GM18867 (cell line): ENCODE results near the gene NBEA.

Experiments
- ATAC-seq: cut with Tn5 transposase; IDR thresholded peaks from one replicate; pipeline ENCODE4 v1.9.1; 2021; ENCODE audit warnings: mild to moderate bottlenecking, moderate library complexity; ENCODE audit not compliant: unreplicated experiment

NBEA gene

DNA sequence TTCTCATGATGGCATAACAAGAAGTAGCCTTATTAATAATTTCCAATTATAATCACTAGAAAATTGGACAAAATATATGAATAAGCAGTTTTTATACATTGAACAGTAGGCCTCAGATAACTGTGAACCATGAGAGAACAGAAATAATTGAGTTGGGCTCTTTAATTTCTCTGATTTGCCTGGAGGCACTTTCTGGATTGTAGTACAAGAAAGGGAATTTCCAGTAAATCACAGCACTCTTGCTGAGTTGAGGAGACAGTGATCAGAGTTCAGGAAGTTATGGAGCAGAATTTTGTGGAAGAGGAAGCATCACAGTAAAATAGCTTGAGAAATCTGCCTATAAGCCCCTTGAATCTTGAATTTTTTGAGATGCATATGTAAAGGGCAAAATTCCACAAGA, 318.2 kb downstream of the NBEA start:
- ATAC-seq, result no peak

GRCh38 chr13:35266412-35266811, 324.3 kb downstream of the NBEA start:
- no peak for ATAC-seq

DNA sequence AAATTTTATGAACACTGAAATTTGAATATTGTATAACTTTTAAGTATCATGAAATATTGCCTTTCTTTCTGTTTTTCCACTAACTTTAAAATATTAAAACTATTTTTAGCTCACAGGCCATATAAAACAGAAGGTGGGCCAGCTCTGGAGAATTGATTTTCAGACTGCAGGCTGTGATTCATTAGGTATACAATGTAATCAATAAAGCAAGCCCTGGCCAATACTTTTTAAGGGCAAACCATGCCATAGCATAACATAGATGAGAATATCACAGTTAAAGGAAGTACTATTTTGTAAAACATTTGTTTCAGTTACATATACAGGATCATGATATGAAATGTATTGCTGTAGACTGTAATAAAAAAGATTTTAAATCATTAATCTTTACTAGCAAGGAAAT, 336.8 kb downstream of the NBEA start:
- no peak for ATAC-seq

DNA sequence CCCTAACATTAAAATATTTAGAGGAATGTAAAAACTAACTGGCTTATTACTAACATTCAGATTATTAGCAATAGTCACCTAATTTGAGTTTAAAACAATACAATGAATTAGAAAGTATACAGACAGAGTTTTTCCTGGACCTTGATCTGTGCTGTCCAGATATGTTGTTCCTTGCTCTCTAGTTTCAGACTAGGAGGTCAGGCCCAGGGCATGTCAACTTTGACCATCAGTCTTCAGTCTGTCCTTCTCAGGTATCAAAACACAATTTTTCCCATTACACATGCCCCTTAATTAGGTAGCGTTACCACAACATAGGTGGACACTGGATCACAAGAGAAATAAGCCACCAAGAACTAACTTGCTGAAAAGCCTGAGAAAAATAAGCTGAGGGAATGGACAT, 337.4 kb downstream of the NBEA start:
- ATAC-seq, result no peak

GRCh38 chr13:35283856-35284255, 341.8 kb downstream of the NBEA start:
- peak; percentile 57 for ATAC-seq

DNA sequence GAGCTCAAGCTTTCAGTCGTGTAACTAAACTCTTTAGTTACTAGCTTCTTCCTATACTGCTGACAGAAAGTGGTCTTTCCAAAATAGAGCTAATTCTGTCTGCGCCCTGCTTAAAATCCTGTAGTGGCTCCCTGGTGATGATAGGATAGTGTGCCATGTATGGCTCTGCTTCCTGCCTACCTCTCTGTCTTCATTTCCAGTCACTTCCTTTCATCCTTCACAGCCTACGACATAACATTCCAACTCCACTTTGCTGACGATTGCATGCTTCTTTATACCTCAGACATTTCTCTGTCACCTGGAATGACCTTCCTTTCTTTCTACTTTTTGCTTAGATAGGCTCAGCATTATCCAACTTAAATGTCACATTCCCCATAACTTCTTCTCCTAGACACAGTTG, 343.6 kb downstream of the NBEA start:
- no peak for ATAC-seq

- no peak for ATAC-seq
These were observed 350.3 kb downstream of the NBEA start for GRCh38 chr13:35292329-35292728.

GRCh38 chr13:35293579-35294226, 351.6 kb downstream of the NBEA start:
- no peak for ATAC-seq

- no peak for ATAC-seq
These were observed 367.6 kb downstream of the NBEA start for GRCh38 chr13:35309706-35310105.

DNA sequence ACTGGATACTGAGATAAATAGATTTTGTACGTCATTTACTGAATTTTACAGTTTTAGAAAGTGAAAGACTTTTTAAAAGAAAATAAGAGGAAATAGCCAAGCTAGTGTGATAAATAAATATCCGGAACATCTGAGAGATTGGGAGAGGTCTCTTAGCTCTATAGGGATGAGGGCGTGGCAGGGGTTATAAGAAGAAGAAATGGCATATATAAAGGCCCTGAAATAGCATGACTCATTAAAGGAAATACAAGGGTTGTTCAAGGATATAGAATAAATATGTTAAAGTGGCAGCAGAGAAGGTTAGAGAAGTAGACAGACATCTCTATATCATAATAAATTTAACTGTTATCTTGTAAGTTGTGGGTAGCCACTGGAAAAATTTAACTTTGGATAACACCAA, 390.1 kb downstream of the NBEA start:
- no peak for ATAC-seq

DNA sequence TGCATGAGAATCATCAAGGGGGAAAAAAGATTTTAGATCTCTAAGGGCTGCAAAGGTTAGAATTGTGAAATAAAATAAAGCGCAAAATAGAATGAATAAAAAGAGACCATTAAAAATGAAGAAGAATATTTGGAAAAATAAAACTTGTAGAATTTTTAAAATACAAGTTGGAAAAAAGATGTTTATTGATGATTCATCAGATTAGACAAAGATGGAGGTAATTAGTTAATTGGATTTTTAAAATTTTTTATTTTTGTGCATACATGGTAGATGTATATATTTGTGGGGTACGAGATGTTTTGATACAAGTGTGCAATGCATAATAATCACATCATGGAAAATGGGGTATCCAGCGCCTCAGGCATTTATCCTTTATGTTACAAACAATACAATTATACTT, 391.1 kb downstream of the NBEA start:
- no peak for ATAC-seq

DNA sequence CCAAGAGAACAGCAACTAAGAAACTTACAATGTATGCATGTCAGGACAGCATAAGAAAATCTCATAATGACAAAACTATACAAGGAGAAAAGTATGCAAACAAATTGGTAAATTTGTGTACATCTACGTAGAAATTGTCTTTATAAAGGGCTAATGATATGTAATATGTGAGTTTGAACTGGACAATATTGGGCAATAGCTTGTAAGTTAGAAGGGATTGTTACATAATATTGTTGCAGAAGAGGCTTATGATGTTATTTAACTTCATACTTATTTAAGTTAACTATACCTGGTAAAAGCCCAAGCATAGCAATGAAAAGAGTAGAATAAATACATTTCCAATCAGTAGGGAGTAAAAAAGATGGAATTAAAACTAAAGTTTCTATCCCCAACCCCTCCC, 400.4 kb downstream of the NBEA start:
- no peak for ATAC-seq

GRCh38 chr13:35343417-35343816, 401.3 kb downstream of the NBEA start:
- no peak for ATAC-seq

- ATAC-seq, result no peak
These were observed 403.9 kb downstream of the NBEA start for GRCh38 chr13:35345992-35346391.

DNA sequence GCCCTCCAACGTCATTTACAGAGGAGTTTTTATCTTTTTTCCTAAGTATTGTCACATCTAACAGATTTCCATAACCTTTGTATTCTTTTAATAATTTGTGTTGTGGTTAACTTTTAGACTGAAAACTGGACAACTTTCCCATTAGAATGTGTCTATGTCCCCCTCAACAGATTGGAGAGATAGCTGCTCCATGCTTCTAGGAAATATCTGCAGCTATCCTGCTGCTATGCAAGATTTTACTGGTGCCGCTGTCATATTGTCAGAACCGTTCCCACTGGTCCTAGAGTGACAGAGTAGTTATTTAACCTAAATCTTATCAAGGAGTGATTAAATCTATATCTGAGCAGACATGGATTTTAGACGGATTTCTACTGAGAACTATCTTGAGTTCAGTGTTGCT, 404.4 kb downstream of the NBEA start:
- no peak for ATAC-seq

DNA sequence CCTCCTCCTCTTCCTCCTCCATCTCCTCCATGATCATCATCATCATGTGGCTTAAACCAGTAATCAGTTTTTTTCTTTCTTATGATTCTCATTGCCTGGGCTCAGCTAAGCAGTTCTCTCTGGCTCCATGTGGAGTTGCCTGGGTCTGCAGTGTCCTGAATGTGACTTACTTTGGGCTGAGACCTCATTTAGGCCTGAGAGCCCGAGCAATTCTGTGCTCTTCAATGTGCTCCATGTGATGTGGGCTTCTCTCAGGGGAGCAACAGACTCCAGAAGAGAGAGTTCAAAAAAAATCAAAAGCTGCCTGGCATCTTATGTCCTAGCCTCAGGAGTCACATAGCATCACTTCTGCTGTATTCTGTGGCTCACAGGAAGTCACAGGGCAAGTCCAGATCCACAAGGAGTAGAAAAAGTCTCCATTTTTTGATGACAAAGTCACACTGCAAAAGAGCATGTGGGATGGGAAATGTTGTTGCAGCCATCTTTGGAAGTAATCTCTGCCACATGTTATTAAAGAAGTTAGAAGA, 405.7 kb downstream of the NBEA start:
- ATAC-seq, result no peak

DNA sequence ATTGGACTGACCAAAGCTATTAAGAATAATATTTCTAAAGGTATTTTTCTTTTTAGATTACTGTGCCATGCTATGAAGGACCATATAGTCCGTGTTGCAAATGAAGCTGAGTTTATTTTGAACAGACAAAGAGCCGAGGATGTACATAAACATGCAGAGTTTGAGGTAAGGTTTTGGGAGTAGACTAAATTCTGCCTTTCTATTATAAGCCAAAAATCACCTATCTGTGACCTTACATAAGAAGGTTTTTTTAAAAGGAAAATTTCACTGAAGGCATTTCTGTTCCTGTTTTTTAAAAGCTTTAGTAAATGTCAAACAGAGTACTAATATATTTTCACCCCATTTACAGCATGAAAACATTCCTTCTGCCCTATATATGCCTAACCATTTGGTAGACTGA, 407.0 kb downstream of the NBEA start:
- ATAC-seq, result no peak

- peak; percentile 93 for ATAC-seq
These were observed 407.7 kb downstream of the NBEA start for GRCh38 chr13:35349673-35350278.

GRCh38 chr13:35354285-35354684, 412.2 kb downstream of the NBEA start:
- ATAC-seq, result no peak

DNA sequence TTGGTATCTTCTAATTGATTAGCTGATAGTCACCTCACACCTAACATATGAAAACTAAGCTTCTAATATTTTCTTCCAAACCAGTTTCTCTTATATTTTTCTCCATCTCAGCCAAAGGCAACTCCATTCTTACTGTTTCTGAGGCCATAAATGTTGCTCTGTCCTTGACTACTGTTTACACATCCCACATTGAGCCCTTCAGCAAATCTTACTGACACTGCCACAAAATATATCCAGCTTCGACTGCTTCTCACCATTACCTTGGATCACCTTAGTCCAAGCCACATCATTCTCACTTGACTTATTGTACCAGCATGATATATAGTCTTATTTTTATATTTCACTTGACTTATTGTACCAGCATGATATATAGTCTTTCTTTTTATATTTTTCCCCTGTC, 412.8 kb downstream of the NBEA start:
- no peak for ATAC-seq

- ATAC-seq, result no peak
These were observed 414.5 kb downstream of the NBEA start for GRCh38 chr13:35356572-35356971.

DNA sequence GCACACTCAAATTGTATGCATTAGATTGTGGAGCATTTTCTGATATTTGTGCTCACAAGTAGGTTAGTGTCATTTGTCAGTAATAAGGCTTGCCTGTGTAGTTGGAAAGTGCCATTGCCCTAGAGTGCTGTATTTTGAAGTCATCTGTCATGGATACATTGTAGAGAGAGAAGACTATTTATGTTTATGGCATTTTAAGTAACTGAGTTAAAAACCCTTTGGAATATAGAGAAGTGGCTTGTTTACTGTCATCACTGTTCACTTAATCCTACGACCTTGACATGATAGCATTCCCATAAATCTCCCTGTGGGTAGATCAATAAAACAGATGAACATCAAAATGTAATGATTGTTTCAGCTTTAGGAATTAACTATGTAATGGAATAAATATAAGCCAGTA, 423.8 kb downstream of the NBEA start:
- no peak for ATAC-seq

- ATAC-seq, result no peak
These were observed 425.5 kb downstream of the NBEA start for GRCh38 chr13:35367586-35367985.
